ENCODE data around the gene CBR3. TPM values are rescaled to one million over a fixed set of nuclear protein-coding genes. Genes with fewer than 3 reads are reported as not detected.

The CBR3 gene
- total RNA-seq, 4 donors from 2014 or later = 15.4 to 32.0 (median 18.4) TPM

DNA sequence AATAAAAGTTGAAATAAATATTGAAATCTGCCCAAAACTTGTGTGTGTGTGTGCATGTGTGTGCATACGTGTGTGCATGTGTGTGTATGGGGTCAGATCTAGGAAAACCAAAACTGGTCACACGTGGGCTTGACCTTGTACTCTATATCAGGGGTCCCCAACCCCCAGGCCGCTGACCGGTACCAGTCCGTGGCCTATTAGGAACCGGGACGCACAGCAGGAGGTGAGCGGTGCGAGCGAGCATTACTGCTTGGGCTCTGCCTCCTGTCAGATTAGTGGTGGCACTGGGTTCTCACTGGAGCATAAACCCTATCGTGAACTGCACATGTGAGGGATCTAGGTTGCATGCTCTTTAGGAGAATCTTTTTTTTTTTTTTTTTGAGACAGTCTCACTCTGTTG, 30.5 kb downstream of the CBR3 start:
- ATAC-seq (ENCODE audit: low FRiP score) = no peak
- DNase-seq (ENCODE audit: low spot score) = no peak
- TF ChIP-seq, protein P1, sequence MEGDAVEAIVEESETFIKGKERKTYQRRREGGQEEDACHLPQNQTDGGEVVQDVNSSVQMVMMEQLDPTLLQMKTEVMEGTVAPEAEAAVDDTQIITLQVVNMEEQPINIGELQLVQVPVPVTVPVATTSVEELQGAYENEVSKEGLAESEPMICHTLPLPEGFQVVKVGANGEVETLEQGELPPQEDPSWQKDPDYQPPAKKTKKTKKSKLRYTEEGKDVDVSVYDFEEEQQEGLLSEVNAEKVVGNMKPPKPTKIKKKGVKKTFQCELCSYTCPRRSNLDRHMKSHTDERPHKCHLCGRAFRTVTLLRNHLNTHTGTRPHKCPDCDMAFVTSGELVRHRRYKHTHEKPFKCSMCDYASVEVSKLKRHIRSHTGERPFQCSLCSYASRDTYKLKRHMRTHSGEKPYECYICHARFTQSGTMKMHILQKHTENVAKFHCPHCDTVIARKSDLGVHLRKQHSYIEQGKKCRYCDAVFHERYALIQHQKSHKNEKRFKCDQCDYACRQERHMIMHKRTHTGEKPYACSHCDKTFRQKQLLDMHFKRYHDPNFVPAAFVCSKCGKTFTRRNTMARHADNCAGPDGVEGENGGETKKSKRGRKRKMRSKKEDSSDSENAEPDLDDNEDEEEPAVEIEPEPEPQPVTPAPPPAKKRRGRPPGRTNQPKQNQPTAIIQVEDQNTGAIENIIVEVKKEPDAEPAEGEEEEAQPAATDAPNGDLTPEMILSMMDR (IDR thresholded peaks at IDR 0.05) = no peak

DNA sequence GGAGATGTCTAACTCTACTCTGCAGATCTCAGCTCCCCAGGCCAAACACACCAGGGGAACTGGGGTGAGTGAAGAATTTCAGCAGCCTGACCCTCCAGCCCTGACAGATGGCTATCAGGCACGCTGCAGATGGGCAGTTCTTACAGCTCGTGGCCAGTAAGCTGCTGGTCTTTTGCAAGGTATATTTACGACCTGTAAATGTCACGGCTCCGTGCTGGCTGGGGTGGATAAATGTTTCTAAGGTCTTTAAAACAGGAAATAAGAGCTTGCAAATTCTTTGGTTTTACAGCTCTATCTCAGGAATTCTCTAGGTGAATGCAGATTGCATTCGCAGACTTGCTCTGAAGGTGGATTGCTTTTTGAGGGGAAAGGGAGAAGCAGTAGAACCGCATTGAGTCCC, 31.8 kb downstream of the CBR3 start:
- ATAC-seq (ENCODE audit: low FRiP score) (no peak), DNase-seq (ENCODE audit: low spot score) (no peak)
- TF ChIP-seq, protein P1 (IDR thresholded peaks at IDR 0.05) = no peak

DNA sequence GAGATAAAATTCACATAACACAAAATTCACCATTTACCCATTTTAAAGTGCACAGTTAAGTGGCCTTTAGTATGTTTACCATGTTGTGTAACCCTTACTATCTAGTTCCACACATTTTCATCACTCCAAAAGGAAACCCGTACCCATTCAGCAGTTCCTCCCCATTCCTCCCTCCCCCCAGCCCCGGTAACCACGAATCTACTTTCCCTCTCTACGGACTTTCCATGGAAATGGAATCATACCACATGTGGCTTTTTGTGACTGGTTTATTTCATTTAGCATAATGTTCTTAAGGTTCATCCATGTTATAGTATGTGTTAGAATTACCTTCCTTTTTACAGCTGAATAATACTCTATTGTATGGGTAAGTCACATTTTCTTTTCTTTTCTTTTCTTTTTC, 32.7 kb downstream of the CBR3 start:
- no peak for ATAC-seq (ENCODE audit: low FRiP score)
- no peak for DNase-seq (ENCODE audit: low spot score)
- TF ChIP-seq, protein P1 (IDR thresholded peaks at IDR 0.05) = no peak

DNA sequence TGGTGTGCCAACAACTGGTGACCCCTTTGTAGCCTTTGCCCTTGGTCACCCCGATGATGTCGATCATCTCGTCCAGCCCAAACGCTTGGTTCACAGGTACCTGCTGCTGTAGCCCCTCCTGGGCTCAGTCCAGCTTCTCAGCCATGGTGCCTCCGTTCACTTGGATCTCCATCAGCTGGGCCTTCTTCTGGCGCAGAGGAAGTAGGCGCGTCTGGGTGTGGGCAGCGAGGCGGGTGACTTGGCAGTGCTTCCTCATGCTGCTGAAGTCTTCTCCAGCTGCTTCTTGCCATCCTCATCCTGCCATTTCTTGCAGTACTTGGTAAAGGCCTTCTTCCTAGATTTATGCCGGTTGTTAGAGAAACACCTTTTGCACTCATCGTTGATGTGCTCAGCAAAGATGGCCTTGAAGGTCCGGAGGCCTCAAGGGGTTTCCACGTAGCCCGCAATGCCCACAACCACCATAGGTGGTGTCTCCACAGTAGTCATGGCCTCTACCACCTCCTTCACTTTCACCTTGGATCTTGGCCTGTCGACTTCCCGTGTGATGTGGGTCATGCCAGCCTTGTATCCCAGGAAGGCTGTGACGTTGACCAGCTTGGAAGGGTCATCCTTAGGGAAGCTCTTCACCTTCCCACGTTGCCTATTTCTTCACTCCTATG, 34.7 kb downstream of the CBR3 start:
- TF ChIP-seq, protein P1 (IDR thresholded peaks at IDR 0.05) = no peak
- DNase-seq (ENCODE audit: low spot score) = no peak
- ATAC-seq (ENCODE audit: low FRiP score) = no peak

DNA sequence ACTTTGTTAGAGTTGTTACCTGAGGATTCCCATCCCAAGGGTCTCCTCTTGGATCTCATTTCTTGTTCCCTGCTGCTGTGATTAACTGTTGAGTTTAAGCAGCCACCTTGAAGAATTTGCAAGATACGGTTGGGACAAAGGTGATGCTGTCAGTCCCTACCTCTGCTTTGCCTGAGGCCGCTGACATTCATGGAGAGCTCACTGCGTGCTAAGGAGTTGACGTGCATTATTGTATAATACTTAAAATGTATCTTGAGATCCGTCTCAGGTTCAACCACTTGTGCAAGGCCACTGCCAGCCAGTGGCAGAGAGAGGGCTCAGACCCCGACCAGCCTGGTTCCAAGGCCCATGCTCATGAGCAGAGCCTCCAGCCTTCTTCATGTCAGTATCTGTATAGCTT, 35.9 kb downstream of the CBR3 start:
- ATAC-seq (ENCODE audit: low FRiP score) (no peak), DNase-seq (ENCODE audit: low spot score) (no peak)
- TF ChIP-seq, protein P1 (IDR thresholded peaks at IDR 0.05) = no peak

- TF ChIP-seq, protein P1 (IDR thresholded peaks at IDR 0.05) = no peak
- DNase-seq (ENCODE audit: low spot score) (no peak), ATAC-seq (ENCODE audit: low FRiP score) (no peak)
Observed at GRCh38 chr21:36171336-36171735, 36.5 kb downstream of the CBR3 start.

- ATAC-seq (ENCODE audit: low FRiP score) (no peak), DNase-seq (ENCODE audit: low spot score) (no peak)
- TF ChIP-seq, protein P1 (IDR thresholded peaks at IDR 0.05) = no peak
Observed at GRCh38 chr21:36171741-36172331, 37.0 kb downstream of the CBR3 start.

All from omental fat pad (tissue), 4 donors.